Measurements from ENCODE around the gene BGN.

BGN gene

DNA sequence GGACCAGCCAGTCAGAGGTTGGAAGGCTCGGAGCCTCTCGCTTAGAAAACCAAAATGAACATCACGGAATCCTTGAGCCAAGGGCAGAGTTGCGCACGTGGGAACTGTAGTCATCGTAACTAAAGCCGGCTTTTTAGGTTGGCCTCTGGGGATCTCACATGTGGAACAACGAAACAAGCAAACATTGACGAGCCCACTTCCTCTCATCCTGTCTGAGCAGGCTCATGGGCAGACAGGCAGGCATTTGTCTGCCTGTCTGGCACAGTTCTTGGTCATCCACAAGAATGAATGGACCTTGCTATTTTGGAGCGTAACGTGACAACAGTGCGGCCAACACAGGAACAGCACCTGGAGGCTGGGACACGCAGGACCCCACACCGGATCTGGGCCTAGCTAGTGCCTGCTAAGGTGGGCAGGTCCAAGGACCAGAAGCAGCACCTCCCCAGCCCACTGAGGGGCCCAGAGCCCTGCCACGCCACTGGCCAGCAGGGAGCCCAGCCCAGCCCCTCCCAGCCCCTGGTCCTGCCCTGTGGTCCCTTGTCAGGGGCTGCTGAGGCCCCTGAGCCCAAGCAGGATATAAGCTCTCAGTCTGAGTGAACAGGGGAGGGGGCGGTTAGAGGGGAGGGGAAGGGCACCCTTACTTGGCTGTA lies 39.8 kb upstream of the BGN start:
- Histone ChIP-seq H3K36me3 (replicated peaks) (no peaks in the 10 kb centered on the region), H3K27me3 (replicated peaks) (no peaks in the 10 kb centered on the region), H3K27ac (no peak overlapping the region), H3K4me3 (ENCODE audit: low read depth, low read length) (no peak overlapping the region)
- in situ Hi-C loops (cut with HindIII; ENCODE audit: low pct_ligation_motif_present, low sequenced_read_pairs), result no loop called here
- TF ChIP-seq, protein P1, sequence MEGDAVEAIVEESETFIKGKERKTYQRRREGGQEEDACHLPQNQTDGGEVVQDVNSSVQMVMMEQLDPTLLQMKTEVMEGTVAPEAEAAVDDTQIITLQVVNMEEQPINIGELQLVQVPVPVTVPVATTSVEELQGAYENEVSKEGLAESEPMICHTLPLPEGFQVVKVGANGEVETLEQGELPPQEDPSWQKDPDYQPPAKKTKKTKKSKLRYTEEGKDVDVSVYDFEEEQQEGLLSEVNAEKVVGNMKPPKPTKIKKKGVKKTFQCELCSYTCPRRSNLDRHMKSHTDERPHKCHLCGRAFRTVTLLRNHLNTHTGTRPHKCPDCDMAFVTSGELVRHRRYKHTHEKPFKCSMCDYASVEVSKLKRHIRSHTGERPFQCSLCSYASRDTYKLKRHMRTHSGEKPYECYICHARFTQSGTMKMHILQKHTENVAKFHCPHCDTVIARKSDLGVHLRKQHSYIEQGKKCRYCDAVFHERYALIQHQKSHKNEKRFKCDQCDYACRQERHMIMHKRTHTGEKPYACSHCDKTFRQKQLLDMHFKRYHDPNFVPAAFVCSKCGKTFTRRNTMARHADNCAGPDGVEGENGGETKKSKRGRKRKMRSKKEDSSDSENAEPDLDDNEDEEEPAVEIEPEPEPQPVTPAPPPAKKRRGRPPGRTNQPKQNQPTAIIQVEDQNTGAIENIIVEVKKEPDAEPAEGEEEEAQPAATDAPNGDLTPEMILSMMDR (IDR thresholded peaks at IDR 0.05; ENCODE audit: low read depth, low read length, missing control alignments), result no peak
- no peak for DNase-seq

DNA sequence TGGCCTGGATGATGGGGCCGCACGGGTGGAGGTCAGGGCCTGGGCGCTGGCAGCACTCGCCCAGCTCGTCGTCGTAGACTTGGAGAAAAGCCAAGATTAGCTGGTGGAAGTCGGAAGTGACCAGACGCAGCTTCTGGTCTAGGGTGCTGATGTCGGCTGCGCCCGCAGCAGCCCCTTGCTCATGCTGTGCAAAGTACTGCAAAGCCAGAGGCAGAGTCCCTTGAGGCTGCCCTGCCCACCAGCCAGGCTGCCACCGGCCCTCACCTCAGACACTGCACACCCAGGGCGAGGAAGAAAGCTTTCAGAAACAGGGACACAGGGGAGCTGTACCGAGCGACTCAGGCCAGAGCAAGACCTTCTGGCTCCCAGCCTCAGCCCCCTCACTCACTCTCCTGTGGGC lies 39.2 kb upstream of the BGN start:
- H3K36me3 ChIP-seq (replicated peaks), result no peaks in the 10 kb centered on the region
- H3K4me3 ChIP-seq (ENCODE audit: low read depth, low read length), result no peak overlapping the region
- TF ChIP-seq, protein P1 (IDR thresholded peaks at IDR 0.05; ENCODE audit: low read depth, low read length, missing control alignments), result no peak
- no peak overlapping the region for H3K27ac ChIP-seq
- DNase-seq, result no peak
- in situ Hi-C loops (cut with HindIII; ENCODE audit: low pct_ligation_motif_present, low sequenced_read_pairs), result no loop called here
- H3K27me3 ChIP-seq (replicated peaks), result no peaks in the 10 kb centered on the region

DNA sequence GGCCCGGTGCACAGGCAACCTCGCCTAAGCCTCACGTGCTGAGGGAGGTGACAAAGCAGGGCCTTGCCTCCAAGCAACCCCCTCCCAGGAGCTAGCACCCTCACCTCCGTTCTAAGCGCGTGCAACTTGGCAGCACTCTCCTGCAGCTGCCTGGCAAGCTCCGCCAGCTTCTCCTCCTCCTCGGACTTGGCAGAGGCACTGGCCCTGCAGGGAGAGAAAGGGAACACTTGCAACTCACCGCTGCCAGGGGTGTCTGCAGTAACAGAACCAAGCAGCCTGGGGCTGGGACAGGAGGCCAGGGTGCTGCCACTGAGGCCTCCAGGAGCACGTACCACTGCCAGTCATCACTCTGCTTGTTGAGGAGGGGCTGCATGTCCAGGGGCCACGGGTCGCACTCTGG lies 38.6 kb upstream of the BGN start:
- Histone ChIP-seq H3K27ac (no peak overlapping the region), H3K27me3 (replicated peaks) (no peaks in the 10 kb centered on the region), H3K4me3 (ENCODE audit: low read depth, low read length) (no peak overlapping the region), H3K36me3 (replicated peaks) (no peaks in the 10 kb centered on the region)
- in situ Hi-C loops (cut with HindIII; ENCODE audit: low pct_ligation_motif_present, low sequenced_read_pairs), result no loop called here
- DNase-seq, result no peak
- TF ChIP-seq, protein P1 (IDR thresholded peaks at IDR 0.05; ENCODE audit: low read depth, low read length, missing control alignments), result no peak

DNA sequence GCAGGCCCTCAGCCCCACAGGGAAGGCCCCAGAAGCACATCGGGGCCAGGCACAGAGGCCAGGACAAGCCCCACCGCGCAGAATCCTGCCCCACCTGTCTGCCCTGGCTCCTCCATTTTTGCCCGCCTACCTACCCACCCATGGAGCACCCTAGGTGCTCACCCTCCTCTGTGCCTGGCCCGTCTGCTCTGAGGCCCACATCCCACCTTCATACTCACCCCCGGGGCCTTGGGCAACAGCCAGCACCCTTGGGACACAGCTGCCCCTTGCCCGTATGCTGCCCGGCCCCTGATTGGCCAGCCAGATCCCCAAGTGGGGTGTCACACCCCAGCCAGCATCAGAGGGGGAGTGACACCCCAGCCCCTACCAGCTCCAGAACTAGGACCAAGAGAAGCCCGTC lies 38.1 kb upstream of the BGN start:
- TF ChIP-seq, protein P1 (IDR thresholded peaks at IDR 0.05; ENCODE audit: low read depth, low read length, missing control alignments), result no peak
- no peak overlapping the region for H3K4me3 ChIP-seq (ENCODE audit: low read depth, low read length)

DNA sequence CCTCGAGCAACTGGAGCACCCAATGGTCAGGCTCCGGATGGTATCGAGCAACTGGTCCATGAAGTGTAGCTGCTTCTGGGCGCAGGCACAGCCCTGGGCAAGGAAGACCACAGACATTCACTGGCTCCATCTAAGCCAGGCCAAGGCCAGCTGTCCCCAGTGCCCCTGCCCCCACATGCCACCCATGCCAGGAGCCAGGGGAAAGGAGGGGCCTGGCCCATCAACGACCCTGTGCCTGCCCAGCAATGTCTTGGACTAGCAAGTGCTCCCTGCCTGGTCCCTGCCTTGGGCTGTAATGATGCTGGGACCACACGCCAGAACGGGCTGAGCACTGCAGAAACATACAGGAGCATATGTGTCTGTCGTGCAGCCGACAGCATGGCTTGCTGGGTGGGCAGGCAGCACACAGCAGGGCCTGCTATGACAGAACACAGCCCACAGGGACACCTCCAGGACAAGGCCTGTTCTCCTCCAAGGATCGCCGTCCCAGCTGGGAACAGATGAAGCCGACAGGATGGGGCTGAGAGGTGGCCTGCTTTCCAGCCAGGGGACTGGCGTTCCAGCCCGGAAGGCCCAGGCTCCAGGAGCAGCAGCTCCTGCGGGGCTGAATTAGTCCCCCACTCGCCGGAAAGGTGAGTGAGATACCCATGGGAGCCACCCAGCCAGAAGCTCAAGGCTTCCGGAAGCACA lies 37.5 kb upstream of the BGN start:
- H3K36me3 ChIP-seq (replicated peaks), result no peaks in the 10 kb centered on the region
- no peaks in the 10 kb centered on the region for H3K27me3 ChIP-seq (replicated peaks)
- H3K27ac ChIP-seq, result no peak overlapping the region
- no peak for DNase-seq
- in situ Hi-C loops (cut with HindIII; ENCODE audit: low pct_ligation_motif_present, low sequenced_read_pairs), result no loop called here
- no peak overlapping the region for H3K4me3 ChIP-seq (ENCODE audit: low read depth, low read length)
- TF ChIP-seq, protein P1 (IDR thresholded peaks at IDR 0.05; ENCODE audit: low read depth, low read length, missing control alignments), result no peak

More for the DNA sequence above, 38.1 kb upstream of the BGN start:
- no peak overlapping the region for H3K27ac ChIP-seq
- H3K27me3 ChIP-seq (replicated peaks), result no peaks in the 10 kb centered on the region
- H3K36me3 ChIP-seq (replicated peaks), result no peaks in the 10 kb centered on the region
- in situ Hi-C loops (cut with HindIII; ENCODE audit: low pct_ligation_motif_present, low sequenced_read_pairs), result no loop called here
- no peak for DNase-seq

Measured in brain microvascular endothelial cell (primary cell).